Mucosa of descending colon (tissue), 3 donors: Measurements from ENCODE around the gene AVPR2. TPM values are rescaled to one million over a fixed set of nuclear protein-coding genes. Genes with fewer than 3 reads are reported as not detected.

Experiments used
- ATAC-seq: fragments of 200-7000 bp; cut with Tn5 transposase; one replicate; pipeline ENCODE4 v1.9.1; 2020; ENCODE audit warnings: mild to moderate bottlenecking, moderate library complexity
- DNase-seq, 3 donors: peaks; one replicate each; pipeline ENCODE4 v3.0.0-alpha.2; 2020
- H3K36me3 ChIP-seq: fragments of 200-600 bp; one replicate; pipeline ENCODE4 v1.8.0; 2021; ENCODE audit warnings: low read depth, mild to moderate bottlenecking
- H3K4me1 ChIP-seq: fragments of 200-600 bp; one replicate; pipeline ENCODE4 v1.8.0; 2021; ENCODE audit warnings: low read depth, mild to moderate bottlenecking
- H3K4me3 ChIP-seq: fragments of 200-600 bp; one replicate; pipeline ENCODE4 v1.8.0; 2021; ENCODE audit warnings: mild to moderate bottlenecking
- H3K9me3 ChIP-seq: fragments of 200-600 bp; one replicate; pipeline ENCODE4 v1.8.0; 2021; ENCODE audit warnings: mild to moderate bottlenecking
- intact Hi-C, 2 donors: fragments of 100-400 bp; cut with DNase I in 1 of 2; cut with micrococcal nuclease in 1 of 2; formaldehyde crosslinking; loops; one replicate each; pipeline versions ENCODE4 v1.11.0 to v1.11.1; 2022; cut with DNase I, micrococcal nuclease
- total RNA-seq, 3 donors: library from RNA; stranded (reverse); fragmentation: NEBNext Ultra II Directional in 2 of 3; extraction: Animal tissue kit (Norgen Biotek cat#: 25700) in 2 of 3; gene quantifications; one replicate each; pipeline versions ENCODE4 v1.2.1 to v1.2.4, GENCODE V29; 2021 to 2023
- TF ChIP-seq, protein P1 (sequence below): fragments of 200-600 bp; IDR thresholded peaks from one replicate; pipeline ENCODE4 v1.8.0; 2022; ENCODE audit warnings: antibody characterized with exemption, mild to moderate bottlenecking
- donor health status: DM: no; HTN: no; CAD: no; lungs with moderate emphysema.
- donor health status: DM: no; HTN: no; CAD: no.
- donor health status: DM: no; HTN: yes; CAD: no.

The AVPR2 gene
- total RNA-seq, 3 donors from 2014 or later = 0.43 to 0.78 (median 0.54) TPM

DNA sequence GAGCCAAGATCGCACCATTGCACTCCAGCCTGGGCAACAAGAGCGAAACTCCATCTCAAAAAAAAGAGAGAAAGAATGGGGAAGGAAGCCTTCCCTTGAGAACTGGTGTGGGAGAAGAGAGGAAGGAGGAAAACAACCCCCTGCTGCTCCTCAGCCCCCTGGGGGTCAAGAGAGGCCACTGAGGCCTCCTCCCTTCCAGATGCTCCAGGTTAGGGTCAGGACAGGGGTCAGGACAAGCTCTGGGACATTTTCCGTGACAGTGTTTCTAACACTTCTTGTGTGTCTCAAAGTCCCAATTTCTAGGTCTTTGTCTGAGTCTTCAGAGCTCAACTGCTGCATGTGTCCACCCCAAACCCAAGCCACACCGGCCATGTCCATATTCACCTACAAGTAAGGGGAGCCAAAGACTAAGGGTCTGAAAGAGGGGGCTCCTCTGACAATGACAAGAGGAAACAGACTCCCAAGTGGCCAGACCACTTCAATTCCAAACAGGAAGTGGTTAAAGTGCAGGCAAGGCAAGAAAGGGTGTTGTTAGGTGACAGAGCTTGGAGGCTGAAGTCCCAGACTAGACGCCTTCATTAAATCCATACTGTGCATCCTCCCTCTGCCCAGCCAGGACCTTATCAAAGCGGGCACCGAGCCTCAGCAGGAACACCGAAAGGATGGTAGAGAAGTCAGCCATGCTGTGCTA lies 26.8 kb upstream of the AVPR2 start:
- DNase-seq (no peak), ATAC-seq (no peak)
- TF ChIP-seq, protein P1, sequence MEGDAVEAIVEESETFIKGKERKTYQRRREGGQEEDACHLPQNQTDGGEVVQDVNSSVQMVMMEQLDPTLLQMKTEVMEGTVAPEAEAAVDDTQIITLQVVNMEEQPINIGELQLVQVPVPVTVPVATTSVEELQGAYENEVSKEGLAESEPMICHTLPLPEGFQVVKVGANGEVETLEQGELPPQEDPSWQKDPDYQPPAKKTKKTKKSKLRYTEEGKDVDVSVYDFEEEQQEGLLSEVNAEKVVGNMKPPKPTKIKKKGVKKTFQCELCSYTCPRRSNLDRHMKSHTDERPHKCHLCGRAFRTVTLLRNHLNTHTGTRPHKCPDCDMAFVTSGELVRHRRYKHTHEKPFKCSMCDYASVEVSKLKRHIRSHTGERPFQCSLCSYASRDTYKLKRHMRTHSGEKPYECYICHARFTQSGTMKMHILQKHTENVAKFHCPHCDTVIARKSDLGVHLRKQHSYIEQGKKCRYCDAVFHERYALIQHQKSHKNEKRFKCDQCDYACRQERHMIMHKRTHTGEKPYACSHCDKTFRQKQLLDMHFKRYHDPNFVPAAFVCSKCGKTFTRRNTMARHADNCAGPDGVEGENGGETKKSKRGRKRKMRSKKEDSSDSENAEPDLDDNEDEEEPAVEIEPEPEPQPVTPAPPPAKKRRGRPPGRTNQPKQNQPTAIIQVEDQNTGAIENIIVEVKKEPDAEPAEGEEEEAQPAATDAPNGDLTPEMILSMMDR = no peak
- Histone ChIP-seq H3K36me3 (no peaks in the 10 kb centered on the region), H3K9me3 (no peaks in the 10 kb centered on the region), H3K4me1 (no peaks in the 10 kb centered on the region), H3K4me3 (no peak overlapping the region)
- intact Hi-C loops = no loop called here

DNA sequence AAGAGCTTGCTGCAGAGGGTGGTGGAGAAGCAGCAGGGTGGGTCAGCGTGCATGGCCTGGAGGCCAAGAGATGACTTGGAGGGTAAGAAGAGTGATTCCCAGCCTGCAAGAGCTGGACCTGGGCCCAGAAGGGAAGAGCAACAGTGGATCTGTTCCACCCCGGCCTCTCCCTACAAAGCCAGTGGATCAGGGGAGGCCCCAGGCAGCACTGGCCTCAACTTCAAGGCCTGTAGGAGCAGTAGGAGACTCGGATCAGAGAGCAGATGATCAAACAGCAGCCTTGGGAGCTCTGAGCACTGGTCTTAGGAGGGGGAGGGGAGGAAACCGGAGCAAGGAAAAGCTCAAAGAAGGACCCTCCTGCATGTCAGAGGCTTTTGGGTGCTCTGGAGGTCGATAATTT lies 26.1 kb upstream of the AVPR2 start:
- TF ChIP-seq, protein P1 = no peak
- no peak overlapping the region for H3K4me3 ChIP-seq
- ATAC-seq (no peak), DNase-seq (no peak)
- intact Hi-C loops = no loop called here
- H3K36me3 ChIP-seq = no peaks in the 10 kb centered on the region
- no peaks in the 10 kb centered on the region for H3K9me3 ChIP-seq
- H3K4me1 ChIP-seq = no peaks in the 10 kb centered on the region

DNA sequence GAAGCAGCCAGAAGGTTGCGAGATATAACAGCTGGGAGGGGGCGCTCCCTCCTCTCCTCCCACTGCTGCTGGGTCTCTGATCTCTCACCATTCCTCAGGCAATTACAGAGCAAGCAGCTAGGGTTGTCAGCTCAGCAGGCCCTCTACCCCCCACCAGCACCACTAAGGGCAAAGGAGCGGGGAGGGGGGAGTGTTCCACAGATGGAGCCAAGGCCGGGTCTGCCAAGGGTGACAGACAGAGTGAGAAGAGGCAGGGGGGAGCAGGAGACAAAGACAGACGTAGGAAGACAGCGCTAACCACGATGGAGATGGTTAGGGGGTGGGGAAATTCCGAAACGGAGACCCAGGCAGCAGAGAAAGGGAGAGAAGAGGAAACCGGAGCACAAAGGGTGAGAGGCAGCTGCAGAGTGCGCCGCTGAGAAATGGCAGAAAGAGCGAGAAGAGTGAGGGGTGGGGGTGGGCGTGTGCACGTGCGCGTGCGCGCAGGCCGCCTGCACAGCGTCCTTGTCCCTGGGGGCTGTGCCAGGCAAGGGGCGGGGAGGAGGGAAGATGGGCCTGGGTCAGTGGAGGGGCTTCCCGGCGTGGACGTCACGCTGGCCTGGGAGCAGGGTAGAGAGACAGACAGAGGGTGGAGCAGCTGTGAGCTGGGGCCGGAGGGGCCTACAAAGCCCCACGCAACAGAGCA lies 25.4 kb upstream of the AVPR2 start:
- Histone ChIP-seq H3K4me1 (no peaks in the 10 kb centered on the region), H3K36me3 (no peaks in the 10 kb centered on the region), H3K4me3 (no peak overlapping the region), H3K9me3 (no peaks in the 10 kb centered on the region)
- ATAC-seq (no peak), DNase-seq (no peak)
- intact Hi-C loops = no loop called here
- TF ChIP-seq, protein P1 = no peak

DNA sequence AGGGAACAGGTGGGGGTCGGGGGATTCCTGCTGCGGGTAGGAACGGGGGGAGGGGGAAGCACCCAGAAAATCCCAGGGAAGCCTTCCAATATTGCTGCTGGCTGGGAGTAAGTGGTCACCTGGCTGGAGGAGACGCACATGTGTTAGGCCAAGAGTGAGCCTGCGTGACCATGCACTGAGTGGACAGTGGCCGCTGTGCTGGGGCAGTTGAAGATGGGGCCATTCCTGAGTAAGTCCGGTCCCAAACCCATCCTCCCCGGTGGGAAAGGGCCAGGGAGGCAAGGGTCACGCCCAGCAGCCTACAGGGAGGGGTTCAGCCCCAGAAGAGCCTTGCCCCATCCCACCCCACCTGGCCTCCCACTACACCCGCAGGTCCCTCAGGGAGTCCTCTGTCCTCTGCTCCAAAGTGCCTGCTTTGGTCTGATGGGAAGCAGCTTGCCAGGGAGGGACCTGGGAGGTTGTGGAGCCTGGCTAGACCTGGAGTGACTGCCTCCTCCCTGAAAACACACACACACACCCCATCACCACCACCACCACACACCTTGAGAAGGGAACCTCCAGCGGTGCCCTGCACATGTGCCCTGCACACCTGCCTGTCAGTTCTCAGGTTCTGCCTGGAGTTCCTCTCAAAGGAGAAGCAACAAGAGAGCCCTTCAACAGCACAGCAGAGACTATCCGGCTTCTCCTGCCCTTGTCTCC lies 24.6 kb upstream of the AVPR2 start:
- no peaks in the 10 kb centered on the region for H3K9me3 ChIP-seq
- DNase-seq (no peak), ATAC-seq (no peak)
- no peaks in the 10 kb centered on the region for H3K36me3 ChIP-seq
- TF ChIP-seq, protein P1 = no peak
- intact Hi-C loops = no loop called here
- H3K4me1 ChIP-seq = no peaks in the 10 kb centered on the region
- H3K4me3 ChIP-seq = no peak overlapping the region

DNA sequence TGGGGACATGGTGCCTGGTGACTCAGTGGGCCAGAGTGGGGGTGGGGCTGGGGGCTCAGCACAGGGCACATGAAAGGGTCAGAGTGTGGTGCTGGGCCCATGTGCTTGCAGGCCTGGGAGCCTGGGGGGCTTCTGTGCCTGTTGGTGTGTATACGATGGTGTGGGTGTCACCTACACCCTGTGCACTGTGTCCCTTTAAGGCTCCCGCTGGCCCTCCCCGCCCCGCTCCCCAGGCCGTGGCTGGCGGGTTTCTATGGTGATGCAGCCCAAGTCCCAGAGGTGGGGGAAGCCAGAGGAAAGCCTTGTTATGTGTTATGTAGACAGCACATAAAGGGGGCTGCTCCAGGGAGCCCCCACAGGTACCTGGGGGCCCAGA lies 24.0 kb upstream of the AVPR2 start:
- no peak for ATAC-seq
- H3K9me3 ChIP-seq = no peaks in the 10 kb centered on the region
- H3K4me3 ChIP-seq = no peak overlapping the region
- no peaks in the 10 kb centered on the region for H3K36me3 ChIP-seq
- TF ChIP-seq, protein P1 = no peak
- DNase-seq = no peak
- intact Hi-C loops = no loop called here
- no peaks in the 10 kb centered on the region for H3K4me1 ChIP-seq
